H9 (cell line): ENCODE data around the gene FRAS1. TPM values are rescaled to one million over a fixed set of nuclear protein-coding genes. Genes with fewer than 3 reads are reported as not detected.

Source experiments
- DNase-seq: peaks from one replicate; pipeline ENCODE4 v3.0.0-alpha.2; 2017
- H2AFZ ChIP-seq: one replicate; pipeline ENCODE4 v1.6.1; 2013; ENCODE audit warnings: mild to moderate bottlenecking, low read length, control low read depth, moderate library complexity
- H2AK5ac ChIP-seq: 2 replicates; pipeline ENCODE4 v1.6.1; 2013; ENCODE audit warnings: low read length, control low read depth, mixed read lengths; ENCODE audit not compliant: insufficient read length
- H2BK120ac ChIP-seq: one replicate; pipeline ENCODE4 v1.6.1; 2013; ENCODE audit warnings: low read depth, mild to moderate bottlenecking, low read length, control low read depth, inconsistent platforms; ENCODE audit not compliant: poor library complexity, severe bottlenecking
- H2BK12ac ChIP-seq: 2 replicates; pipeline ENCODE4 v1.6.1; 2013; ENCODE audit warnings: low read length, control low read depth, mixed read lengths, low read depth; ENCODE audit not compliant: insufficient read length
- H2BK15ac ChIP-seq: 2 replicates; pipeline ENCODE4 v1.6.1; 2013; ENCODE audit warnings: low read depth, low read length, control low read depth
- H2BK20ac ChIP-seq: one replicate; pipeline ENCODE4 v1.6.1; 2013; ENCODE audit warnings: low read depth, mild to moderate bottlenecking, low read length, control low read depth, inconsistent platforms; ENCODE audit not compliant: poor library complexity, severe bottlenecking
- H2BK5ac ChIP-seq: 2 replicates; pipeline ENCODE4 v1.6.1; 2013; ENCODE audit warnings: low read length, control low read depth, mixed read lengths; ENCODE audit not compliant: insufficient read length
- H3K14ac ChIP-seq: 2 replicates; pipeline ENCODE4 v1.6.1; 2013; ENCODE audit warnings: low read length, control low read depth; ENCODE audit not compliant: insufficient read depth
- H3K18ac ChIP-seq: 2 replicates; pipeline ENCODE4 v1.6.1; 2013; ENCODE audit warnings: low read depth, mild to moderate bottlenecking, mixed read lengths, low read length, control low read depth; ENCODE audit not compliant: insufficient read length
- H3K23ac ChIP-seq: 2 replicates; pipeline ENCODE4 v1.6.1; 2013; ENCODE audit warnings: low read length, control low read depth, mixed read lengths, low read depth; ENCODE audit not compliant: insufficient read length
- H3K23me2 ChIP-seq: 2 replicates; pipeline ENCODE4 v1.6.1; 2013; ENCODE audit warnings: low read depth, mild to moderate bottlenecking, mixed read lengths, low read length, control low read depth; ENCODE audit not compliant: insufficient read length, poor library complexity, severe bottlenecking
- H3K27ac ChIP-seq: 2 replicates; pipeline ENCODE4 v1.5.1; 2013; ENCODE audit warnings: low read length, control low read depth, mixed read lengths, low read depth; ENCODE audit not compliant: insufficient read length
- H3K27me3 ChIP-seq: 2 replicates; pipeline ENCODE4 v1.6.1; 2013; ENCODE audit warnings: low read length, control low read depth, inconsistent platforms; ENCODE audit not compliant: insufficient read depth
- H3K4ac ChIP-seq: 2 replicates; pipeline ENCODE4 v1.6.1; 2013; ENCODE audit warnings: low read depth, mild to moderate bottlenecking, control low read depth, inconsistent platforms, low read length, moderate library complexity
- H3K4me1 ChIP-seq: 2 replicates; pipeline ENCODE4 v1.6.1; 2013; ENCODE audit warnings: low read length, control low read depth, inconsistent platforms; ENCODE audit not compliant: insufficient read depth
- H3K4me2 ChIP-seq: 2 replicates; pipeline ENCODE4 v1.6.1; 2013; ENCODE audit warnings: low read length, control low read depth, mixed read lengths; ENCODE audit not compliant: insufficient read length, insufficient read depth
- H3K56ac ChIP-seq: 2 replicates; pipeline ENCODE4 v1.6.1; 2013; ENCODE audit warnings: low read depth, mild to moderate bottlenecking, mixed read lengths, low read length, control low read depth; ENCODE audit not compliant: insufficient read length
- H3K79me1 ChIP-seq: 2 replicates; pipeline ENCODE4 v1.6.1; 2013; ENCODE audit warnings: low read depth, mild to moderate bottlenecking, moderate library complexity, low read length, control low read depth, inconsistent platforms; ENCODE audit not compliant: insufficient read depth, poor library complexity, severe bottlenecking
- H3K79me2 ChIP-seq: 2 replicates; pipeline ENCODE4 v1.6.1; 2013; ENCODE audit warnings: low read length, control low read depth, inconsistent platforms; ENCODE audit not compliant: insufficient read depth
- H3K9ac ChIP-seq: 2 replicates; pipeline ENCODE4 v1.6.1; 2013; ENCODE audit warnings: low read length, control low read depth, mixed read lengths; ENCODE audit not compliant: insufficient read length; ENCODE audit errors: extremely low read depth
- H3K9me3 ChIP-seq: one replicate; pipeline ENCODE4 v1.6.1; 2013; ENCODE audit warnings: low read depth, low read length, inconsistent platforms; ENCODE audit not compliant: control insufficient read depth
- H3T11ph ChIP-seq: one replicate; pipeline ENCODE4 v1.6.1; 2013; ENCODE audit warnings: mild to moderate bottlenecking, low read length, control low read depth, inconsistent platforms
- H4K20me1 ChIP-seq: one replicate; pipeline ENCODE4 v1.6.1; 2013; ENCODE audit not compliant: control insufficient read depth, insufficient read length, insufficient read depth
- H4K5ac ChIP-seq: 2 replicates; pipeline ENCODE4 v1.6.1; 2013; ENCODE audit warnings: low read depth, mild to moderate bottlenecking, mixed read lengths, low read length, control low read depth; ENCODE audit not compliant: insufficient read length
- H4K8ac ChIP-seq: replicated peaks from 2 replicates; pipeline ENCODE4 v1.6.1; 2013; ENCODE audit warnings: low read length, control low read depth, mixed read lengths, low read depth; ENCODE audit not compliant: insufficient read length
- H4K91ac ChIP-seq: 2 replicates; pipeline ENCODE4 v1.6.1; 2013; ENCODE audit warnings: low read depth, mild to moderate bottlenecking, moderate library complexity, mixed read lengths, low read length, control low read depth; ENCODE audit not compliant: insufficient read length
- H3K27ac Mint-ChIP-seq, 3 experiments: 2 replicates in 2 of 3; 3 replicates in 1 of 3; pipeline ENCODE4 v1.8.0; 2020 to 2021; ENCODE audit warnings: mixed read lengths in 3 of 3, mild to moderate bottlenecking in 1 of 3, moderate library complexity in 1 of 3
- H3K27me3 Mint-ChIP-seq: 2 replicates; pipeline ENCODE4 v1.8.0; 2021; ENCODE audit warnings: low read depth, mild to moderate bottlenecking, moderate library complexity, mixed read lengths
- H3K36me3 Mint-ChIP-seq, 3 experiments: 2 replicates in 2 of 3; 3 replicates in 1 of 3; pipeline ENCODE4 v1.8.0; 2020 to 2021; ENCODE audit warnings: low read depth in 3 of 3, mixed read lengths in 3 of 3; ENCODE audit not compliant: insufficient read depth in 1 of 3
- H3K4me1 Mint-ChIP-seq, 2 experiments: 2 replicates each; pipeline ENCODE4 v1.8.0; 2020; ENCODE audit warnings: mixed read lengths in 2 of 2
- H3K4me3 Mint-ChIP-seq, 2 experiments: 2 replicates in 1 of 2; 3 replicates in 1 of 2; pipeline ENCODE4 v1.8.0; 2020 to 2021; ENCODE audit warnings: mild to moderate bottlenecking in 2 of 2, mixed read lengths in 2 of 2, moderate library complexity in 1 of 2
- H3K9me3 Mint-ChIP-seq, 2 experiments: 2 replicates in 1 of 2; 3 replicates in 1 of 2; pipeline ENCODE4 v1.8.0; 2020; ENCODE audit warnings: mild to moderate bottlenecking in 2 of 2, mixed read lengths in 2 of 2, moderate library complexity in 1 of 2
- total RNA-seq: library from RNA; stranded (reverse); gene quantifications from 2 replicates; pipeline ENCODE4 v1.2.1, GENCODE V29; 2021
- TF ChIP-seq, protein P1 (sequence below): fragments of 200-600 bp; sonication (generic); conservative IDR thresholded peaks from 3 replicates; pipeline ENCODE4 v1.8.0; 2021; ENCODE audit warnings: antibody characterized with exemption, mild to moderate bottlenecking

Gene FRAS1
- total RNA-seq, 1 experiment from 2014 or later = 58.5 TPM

DNA sequence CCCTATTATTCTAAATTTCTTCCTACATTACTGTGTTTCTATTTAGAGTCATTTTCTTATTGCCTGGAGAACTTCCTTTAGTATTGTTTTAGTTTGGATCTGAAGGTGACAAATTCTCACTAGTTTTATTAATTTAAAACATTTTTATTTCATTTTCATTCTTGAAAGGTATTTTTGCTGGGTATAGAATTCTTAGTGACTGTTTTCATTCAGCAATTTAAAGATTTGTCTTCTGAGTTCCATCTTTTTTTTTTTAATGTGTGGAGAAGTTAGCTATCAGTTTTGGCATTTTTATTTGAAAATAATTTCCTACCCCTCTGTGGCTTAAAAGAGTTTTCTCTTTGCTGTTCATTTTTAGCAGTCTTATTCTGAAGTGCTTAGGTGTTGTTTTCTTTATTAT, 169.2 kb downstream of the FRAS1 start:
- Histone ChIP-seq H3K9me3 (no peaks in the 10 kb centered on the region), H3T11ph (no peak overlapping the region), H4K20me1 (no peaks in the 10 kb centered on the region), H3K4ac (no peak overlapping the region), H3K79me2 (peaks cover 11% of the 10 kb centered on the region; the same call in 1 of the 2 replicates), H2BK120ac (no peak overlapping the region), H2BK20ac (no peak overlapping the region), H2AK5ac (no peak overlapping the region), H4K91ac (no peak overlapping the region), H3K4me1 (peaks cover 21% of the 10 kb centered on the region), H3K56ac (no peak overlapping the region), H3K9ac (no peak overlapping the region), H3K18ac (no peak overlapping the region), H3K23ac (no peak overlapping the region), H3K27ac (no peak overlapping the region), H3K79me1 (peaks cover 8% of the 10 kb centered on the region), H2BK12ac (no peak overlapping the region), H2BK15ac (no peak overlapping the region), H2AFZ (no peak overlapping the region), H3K23me2 (no peaks in the 10 kb centered on the region), H3K4me2 (no peak overlapping the region), H2BK5ac (no peak overlapping the region), H4K8ac (no peak overlapping the region), H3K14ac (no peak overlapping the region), H4K5ac (no peak overlapping the region), H3K27me3 (no peaks in the 10 kb centered on the region)
- Mint-ChIP-seq H3K4me3 (no peak overlapping the region), H3K9me3 (peaks cover 8 to 10% of the 10 kb centered on the region in 2 experiments), H3K4me1 (peaks cover 46 to 49% of the 10 kb centered on the region in 2 experiments), H3K36me3 (peaks cover 10 to 16% (median 11%) of the 10 kb centered on the region in 3 experiments), H3K27ac (no peak overlapping the region), H3K27me3 (no peaks in the 10 kb centered on the region)
- TF ChIP-seq, protein P1, sequence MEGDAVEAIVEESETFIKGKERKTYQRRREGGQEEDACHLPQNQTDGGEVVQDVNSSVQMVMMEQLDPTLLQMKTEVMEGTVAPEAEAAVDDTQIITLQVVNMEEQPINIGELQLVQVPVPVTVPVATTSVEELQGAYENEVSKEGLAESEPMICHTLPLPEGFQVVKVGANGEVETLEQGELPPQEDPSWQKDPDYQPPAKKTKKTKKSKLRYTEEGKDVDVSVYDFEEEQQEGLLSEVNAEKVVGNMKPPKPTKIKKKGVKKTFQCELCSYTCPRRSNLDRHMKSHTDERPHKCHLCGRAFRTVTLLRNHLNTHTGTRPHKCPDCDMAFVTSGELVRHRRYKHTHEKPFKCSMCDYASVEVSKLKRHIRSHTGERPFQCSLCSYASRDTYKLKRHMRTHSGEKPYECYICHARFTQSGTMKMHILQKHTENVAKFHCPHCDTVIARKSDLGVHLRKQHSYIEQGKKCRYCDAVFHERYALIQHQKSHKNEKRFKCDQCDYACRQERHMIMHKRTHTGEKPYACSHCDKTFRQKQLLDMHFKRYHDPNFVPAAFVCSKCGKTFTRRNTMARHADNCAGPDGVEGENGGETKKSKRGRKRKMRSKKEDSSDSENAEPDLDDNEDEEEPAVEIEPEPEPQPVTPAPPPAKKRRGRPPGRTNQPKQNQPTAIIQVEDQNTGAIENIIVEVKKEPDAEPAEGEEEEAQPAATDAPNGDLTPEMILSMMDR = no peak
- no peak for DNase-seq
